WERI-Rb-1 (cell line): Measurements from ENCODE around the gene FBXW11.
"Not testable (repeated sequence)": the region's sequence is repeated elsewhere in the genome, so short reads cannot be mapped to it uniquely, and the experiment has no call there.

Experiments
- DNase-seq: peaks from one replicate; pipeline ENCODE4 v3.0.0-alpha.2; 2020
- H3K27ac ChIP-seq: fragments of 250-450 bp; sonication (Bioruptor Pico); 2 replicates; pipeline ENCODE4 v1.5.1; 2020; ENCODE audit warnings: mild to moderate bottlenecking, moderate library complexity
- H3K27me3 ChIP-seq: fragments of 250-450 bp; sonication (Bioruptor Pico); 2 replicates; pipeline ENCODE4 v1.5.1; 2021; ENCODE audit warnings: mild to moderate bottlenecking, low read depth, moderate library complexity; ENCODE audit not compliant: insufficient read depth, severe bottlenecking
- H3K36me3 ChIP-seq: fragments of 250-450 bp; sonication (Bioruptor Pico); 2 replicates; pipeline ENCODE4 v1.5.1; 2020; ENCODE audit warnings: mild to moderate bottlenecking, moderate library complexity
- H3K4me3 ChIP-seq: 2 replicates; pipeline ENCODE4 v1.5.1; 2011; ENCODE audit warnings: low read depth, mild to moderate bottlenecking, control low read depth, low read length
- H3K9me3 ChIP-seq: fragments of 250-450 bp; sonication (Bioruptor Pico); 2 replicates; pipeline ENCODE4 v1.5.1; 2021; ENCODE audit warnings: mild to moderate bottlenecking, moderate library complexity; ENCODE audit not compliant: severe bottlenecking
- CTCF ChIP-seq: IDR thresholded peaks from 2 replicates; pipeline ENCODE4 v1.5.1; 2011; ENCODE audit warnings: low read depth, mild to moderate bottlenecking, control low read depth, inconsistent platforms, low read length

Gene FBXW11

DNA sequence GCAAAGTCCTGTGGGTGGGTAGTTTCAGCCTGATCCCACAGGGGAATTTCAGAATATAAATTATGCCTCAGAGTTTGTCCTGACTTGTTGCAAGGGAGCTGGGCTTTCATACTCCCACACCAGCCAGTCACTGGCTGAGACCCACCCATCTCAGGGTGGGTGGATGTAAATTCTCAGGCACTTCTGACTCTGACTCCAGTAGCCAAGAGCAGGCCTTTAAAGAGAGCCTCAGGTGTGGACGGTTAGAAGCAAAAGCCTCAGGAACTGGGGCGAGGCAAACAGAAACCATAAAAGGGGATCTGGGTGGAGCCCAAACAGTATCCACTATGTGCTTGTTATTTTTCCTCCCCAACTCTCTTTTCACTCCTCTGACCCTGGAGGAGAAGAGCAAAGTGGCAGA is 28.6 kb upstream of the FBXW11 start:
- Histone ChIP-seq H3K36me3 (no peaks in the 10 kb centered on the region), H3K27ac (no peak overlapping the region), H3K9me3 (peaks cover 10% of the 10 kb centered on the region), H3K27me3 (no peaks in the 10 kb centered on the region), H3K4me3 (no peak overlapping the region)
- DNase-seq: no peak
- no peak for TF ChIP-seq CTCF

- Histone ChIP-seq H3K27me3 (no peaks in the 10 kb centered on the region), H3K36me3 (no peaks in the 10 kb centered on the region), H3K4me3 (no peak overlapping the region), H3K27ac (no peak overlapping the region), H3K9me3 (peaks cover 10% of the 10 kb centered on the region)
- no peak for DNase-seq
- no peak for TF ChIP-seq CTCF
Measured at GRCh38 chr5:172031894-172032461, 25.5 kb upstream of the FBXW11 start.

DNA sequence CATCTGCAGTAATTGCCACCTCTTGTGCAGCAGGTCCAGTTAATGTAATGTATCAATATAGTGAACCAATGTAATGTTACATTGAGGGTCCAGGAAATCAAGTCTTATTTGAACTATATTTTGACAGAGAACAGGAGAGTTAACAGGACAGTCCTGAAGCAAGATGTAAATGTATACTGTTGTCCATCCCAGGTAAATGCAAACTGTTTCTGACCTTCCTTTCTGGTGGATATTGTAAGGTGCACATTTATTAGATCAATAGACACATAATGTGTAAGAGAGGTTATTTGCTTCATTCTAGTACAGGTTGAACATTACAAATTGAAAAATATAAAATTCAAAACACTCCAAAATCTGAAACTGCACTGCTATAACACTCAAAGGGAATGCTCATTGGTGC is 23.4 kb upstream of the FBXW11 start:
- Histone ChIP-seq H3K4me3 (no peak overlapping the region), H3K9me3 (peaks cover 10% of the 10 kb centered on the region), H3K27ac (no peak overlapping the region), H3K27me3 (no peaks in the 10 kb centered on the region), H3K36me3 (no peaks in the 10 kb centered on the region)
- no peak for TF ChIP-seq CTCF
- DNase-seq: no peak

GRCh38 chr5:172028167-172028566 is 21.7 kb upstream of the FBXW11 start:
- Histone ChIP-seq H3K9me3 (peaks cover 10% of the 10 kb centered on the region), H3K36me3 (no peaks in the 10 kb centered on the region), H3K27ac (no peak overlapping the region), H3K4me3 (no peak overlapping the region), H3K27me3 (no peaks in the 10 kb centered on the region)
- DNase-seq: no peak
- TF ChIP-seq CTCF: no peak

DNA sequence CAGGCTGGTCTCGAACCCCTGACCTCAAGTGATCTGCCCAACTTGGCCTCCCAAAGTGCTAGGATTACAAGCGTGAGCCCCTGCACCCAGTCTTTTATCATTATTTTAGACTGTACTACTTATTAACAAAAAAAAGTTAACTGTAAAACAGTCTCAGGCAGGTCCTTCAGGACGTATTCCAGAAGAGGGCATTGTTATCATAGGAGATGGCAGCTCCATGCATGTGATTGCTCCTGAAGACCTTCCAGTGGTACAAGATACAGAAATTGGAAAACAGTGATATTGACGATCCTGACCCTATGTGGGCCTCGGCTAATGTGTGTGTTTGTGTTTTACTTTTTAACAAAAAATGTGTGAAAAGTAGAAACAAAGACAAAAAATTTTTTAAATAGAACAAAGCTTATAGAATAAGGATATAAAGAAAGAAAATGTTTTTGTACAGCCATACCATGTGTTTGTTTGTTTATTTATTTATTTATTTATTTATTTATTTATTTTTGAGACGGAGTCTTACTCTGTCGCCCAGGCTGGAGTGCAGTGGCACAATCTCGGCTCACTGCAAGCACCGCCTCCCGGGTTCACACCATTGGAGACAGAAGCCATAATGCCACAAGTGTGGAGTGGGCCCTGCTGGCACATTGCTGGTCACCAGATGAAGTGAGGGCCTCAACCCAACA is 13.8 kb upstream of the FBXW11 start:
- H3K9me3 ChIP-seq, H3K36me3 ChIP-seq, H3K4me3 ChIP-seq, DNase-seq, H3K27me3 ChIP-seq, H3K27ac ChIP-seq: not testable (repeated sequence)

DNA sequence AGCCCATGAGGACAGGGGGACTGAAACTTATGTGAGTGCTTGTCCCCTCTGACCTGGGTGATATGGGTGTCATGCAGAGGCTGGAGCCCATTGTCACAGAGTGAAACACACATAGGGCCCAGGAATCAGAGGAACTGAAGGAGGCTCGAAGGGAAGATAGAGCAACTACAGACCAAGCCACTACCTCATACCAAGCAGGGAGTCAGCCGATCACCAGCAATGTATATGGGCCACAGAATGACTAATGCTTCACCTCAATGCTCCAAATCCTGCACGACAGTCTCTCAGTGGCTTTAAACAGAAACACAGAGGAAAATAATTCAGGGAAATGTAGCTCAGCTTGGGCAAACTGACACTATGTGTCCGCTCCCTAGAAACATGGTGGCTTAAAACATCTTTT is 8.9 kb upstream of the FBXW11 start:
- Histone ChIP-seq H3K27me3 (no peaks in the 10 kb centered on the region), H3K36me3 (no peaks in the 10 kb centered on the region), H3K9me3 (no peaks in the 10 kb centered on the region), H3K4me3 (no peak overlapping the region), H3K27ac (no peak overlapping the region)
- no peak for DNase-seq
- no peak for TF ChIP-seq CTCF
